PC-3 (cell line): Measurements from ENCODE around the gene SLC12A8.

Source experiments
- CTCF ChIP-seq: fragments of 300-600 bp; sonication (generic); conservative IDR thresholded peaks from 2 replicates; pipeline ENCODE4 v1.5.1; 2017; ENCODE audit warnings: antibody characterized with exemption, low read depth, mild to moderate bottlenecking, low read length
- EZH2 ChIP-seq: fragments of 300-600 bp; sonication (generic); IDR thresholded peaks from one replicate; pipeline ENCODE4 v1.6.1; 2017; ENCODE audit warnings: antibody characterized with exemption, mild to moderate bottlenecking, low read length; ENCODE audit not compliant: unreplicated experiment
- EZH2phosphoT487 ChIP-seq: fragments of 300-600 bp; sonication (generic); IDR thresholded peaks from 2 replicates; pipeline ENCODE4 v1.6.1; 2018; ENCODE audit warnings: mild to moderate bottlenecking, antibody characterized with exemption, low read length, borderline replicate concordance

- no peak for TF ChIP-seq EZH2
- TF ChIP-seq CTCF, result no peak
- no peak for TF ChIP-seq EZH2phosphoT487
Observed at GRCh38 chr3:125051715-125052581, 160.6 kb downstream of the SLC12A8 start.
